GM19238 (cell line): ENCODE results near the gene DGKI.

ENCODE experiments used
- DNase-seq: peaks from one replicate; pipeline ENCODE4 v3.0.0; 2011; ENCODE audit warnings: low spot score; ENCODE audit not compliant: insufficient read length

Gene DGKI

DNA sequence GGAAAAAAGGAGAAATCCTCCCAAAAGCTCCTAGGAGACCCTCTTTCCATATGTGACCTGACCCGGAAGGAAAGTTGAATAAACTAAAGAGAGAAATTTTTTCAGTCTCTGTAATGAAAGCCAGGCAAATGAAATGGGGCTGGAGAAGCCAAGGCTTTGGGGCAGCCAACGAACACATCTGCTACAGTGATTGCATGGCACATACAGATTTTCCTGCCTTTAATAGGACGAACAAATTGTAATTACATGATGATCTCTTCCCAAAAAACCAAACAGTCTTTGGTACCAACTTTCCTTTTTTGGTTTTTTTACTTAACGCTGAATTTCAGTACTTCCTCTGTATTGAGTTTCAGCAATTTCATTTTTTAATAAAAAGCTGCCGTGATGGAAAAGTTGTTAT is 479.8 kb downstream of the DGKI start:
- no peak for DNase-seq

- DNase-seq, result no peak
Measured at GRCh38 chr7:137363683-137364082, 483.1 kb downstream of the DGKI start.

DNA sequence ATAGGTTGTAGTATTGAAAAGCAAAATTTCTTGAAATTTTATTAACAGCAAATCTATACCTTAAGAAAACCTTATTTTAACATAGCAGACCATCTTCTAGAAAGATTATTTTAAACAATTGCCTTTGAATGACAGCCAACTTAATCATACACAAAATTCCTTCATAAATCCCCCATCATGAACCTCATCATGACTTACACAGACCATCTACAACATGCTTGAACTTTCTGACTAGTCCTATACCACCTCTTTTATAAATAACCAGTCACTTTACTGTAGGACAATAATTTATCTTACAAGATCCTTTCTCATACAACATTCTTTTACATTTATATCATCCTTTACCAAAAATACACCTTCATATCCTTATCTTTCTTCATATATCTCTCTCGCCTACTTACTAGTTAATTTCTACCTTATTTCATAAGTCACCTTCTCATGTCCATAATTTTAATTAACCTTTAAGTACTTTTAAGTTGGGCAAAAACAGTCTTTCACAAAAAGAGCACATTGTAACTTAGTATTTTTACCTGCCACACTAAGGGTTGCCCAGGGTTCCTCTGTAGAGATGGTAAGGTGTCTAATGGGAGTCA is 486.6 kb downstream of the DGKI start:
- DNase-seq, result no peak

DNA sequence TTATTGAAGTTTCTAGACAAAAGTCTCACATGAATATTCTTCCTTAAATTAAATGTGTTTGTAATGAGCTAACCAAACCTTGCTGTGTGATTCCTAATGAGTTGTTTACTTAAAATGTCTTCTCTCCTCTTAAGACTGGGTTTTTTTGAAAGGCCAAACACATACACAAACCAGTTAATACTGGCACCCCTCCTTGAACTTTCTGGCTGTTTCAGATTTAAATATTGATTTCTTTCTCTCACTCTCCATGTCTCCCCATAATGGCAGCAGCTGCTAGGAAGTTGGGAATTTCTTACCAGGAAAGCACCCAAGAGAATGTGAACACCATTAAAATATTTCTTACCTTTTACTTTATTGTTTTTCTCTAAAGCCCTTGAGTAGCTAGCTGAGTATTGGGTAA is 491.8 kb downstream of the DGKI start:
- no peak for DNase-seq

GRCh38 chr7:137354396-137354795 is 492.4 kb downstream of the DGKI start:
- DNase-seq, result no peak

GRCh38 chr7:137351941-137352340 is 494.8 kb downstream of the DGKI start:
- DNase-seq, result no peak

- no peak for DNase-seq
Measured at GRCh38 chr7:137345799-137346449, 500.9 kb downstream of the DGKI start.

DNA sequence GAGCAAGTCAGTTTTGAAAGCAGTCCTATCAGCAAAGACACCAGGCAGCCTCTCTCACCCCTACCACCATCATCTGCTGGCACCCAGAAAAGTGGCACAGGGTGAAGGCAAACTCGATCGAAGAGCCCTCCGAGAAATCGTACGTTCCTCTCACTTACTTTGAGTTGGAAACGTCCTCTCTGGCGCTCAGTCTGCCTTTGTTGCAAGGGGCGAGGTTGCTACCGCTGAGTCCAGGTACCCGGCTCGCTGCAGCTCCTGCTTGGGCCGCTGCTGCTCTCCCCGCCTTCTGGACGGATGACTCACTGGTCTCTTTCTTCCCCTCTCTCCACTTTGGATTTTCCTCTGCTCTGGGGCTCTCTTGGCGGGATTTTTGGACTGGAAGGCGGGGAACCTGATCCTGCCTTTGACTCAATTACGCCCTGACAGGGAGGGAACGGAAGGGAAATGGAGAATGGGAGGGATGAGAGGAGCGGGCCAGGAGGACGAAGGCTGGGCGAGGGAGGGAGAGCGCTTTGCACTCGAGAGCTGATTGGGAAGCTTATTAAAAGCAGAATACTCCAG is 503.4 kb downstream of the DGKI start, which contains the start of gene PTN:
Gene PTN, minus strand, starts transcription at position 453 of the 561 bp plus-strand sequence. CDS start 88,760 bp downstream, outside the sequence.
- no peak for DNase-seq

GRCh38 chr7:137342828-137343261 is 503.9 kb downstream of the DGKI start:
- DNase-seq, result no peak

DNA sequence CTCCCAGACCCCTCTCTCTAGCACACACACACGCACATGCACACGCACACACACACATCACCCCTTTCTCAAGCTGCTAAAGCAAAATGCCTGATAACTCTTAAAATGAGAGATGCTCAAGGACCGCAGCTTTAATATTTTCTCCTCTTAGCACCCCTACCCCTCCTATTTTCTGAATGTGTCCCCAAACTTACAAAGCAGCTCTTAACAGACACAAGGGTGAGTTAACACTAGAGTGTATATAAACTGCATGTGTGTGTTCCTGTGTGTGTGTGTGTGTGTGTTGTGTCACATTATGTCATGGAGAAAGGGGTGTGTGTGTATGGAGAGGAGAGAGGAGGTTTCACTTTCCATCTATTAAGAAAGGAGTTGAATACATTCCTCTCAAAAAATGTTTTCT is 504.5 kb downstream of the DGKI start:
- DNase-seq, result no peak

- DNase-seq, result no peak
Measured at GRCh38 chr7:137337902-137338301, 508.9 kb downstream of the DGKI start.

DNA sequence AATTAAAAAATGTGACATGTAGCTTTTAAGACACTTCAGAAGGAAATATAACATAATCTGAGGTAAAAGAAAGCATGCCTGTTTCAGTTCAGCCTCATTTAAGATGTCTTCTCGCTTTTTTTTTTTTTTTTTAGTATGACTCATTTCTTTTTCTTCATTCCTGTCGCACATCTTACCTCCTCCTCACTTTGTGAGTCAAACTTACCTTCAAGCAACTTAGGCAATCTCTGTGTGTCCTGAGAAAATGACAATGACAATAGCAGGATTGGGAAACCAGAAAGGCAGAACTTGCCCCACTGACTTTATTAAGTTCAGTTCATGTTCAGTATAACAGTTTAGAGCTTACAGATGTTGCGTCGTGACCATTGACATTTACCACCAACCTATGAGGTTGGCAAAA is 511.0 kb downstream of the DGKI start:
- no peak for DNase-seq

DNA sequence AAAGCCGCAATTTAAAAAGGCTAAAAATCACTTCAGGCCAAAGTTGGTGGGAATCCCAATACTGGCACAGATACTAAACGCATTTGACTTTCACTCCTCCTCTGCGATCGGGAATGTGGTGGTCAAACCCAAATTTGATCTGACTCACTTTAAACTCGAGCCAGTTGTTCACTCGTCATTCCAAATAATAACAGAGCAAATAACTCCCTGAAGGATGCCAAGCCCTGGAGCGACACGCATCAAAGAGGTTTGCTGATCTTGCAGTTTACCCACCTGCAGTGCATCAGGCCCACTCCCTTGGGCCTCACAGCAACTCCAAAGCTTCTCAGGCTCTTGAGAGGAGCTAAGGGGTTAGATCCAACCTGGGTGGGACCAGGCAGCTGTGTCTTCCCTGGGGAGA is 515.4 kb downstream of the DGKI start:
- DNase-seq, result no peak
